HG02759 (cell line): ENCODE data around the gene CHCHD3.
"Not testable (repeated sequence)": the region's sequence is repeated elsewhere in the genome, so short reads cannot be mapped to it uniquely, and the experiment has no call there.

Experiments used
- ATAC-seq: cut with Tn5 transposase; IDR thresholded peaks from one replicate; pipeline ENCODE4 v1.9.1; 2021; ENCODE audit warnings: mild to moderate bottlenecking, moderate library complexity; ENCODE audit not compliant: unreplicated experiment

Gene CHCHD3

DNA sequence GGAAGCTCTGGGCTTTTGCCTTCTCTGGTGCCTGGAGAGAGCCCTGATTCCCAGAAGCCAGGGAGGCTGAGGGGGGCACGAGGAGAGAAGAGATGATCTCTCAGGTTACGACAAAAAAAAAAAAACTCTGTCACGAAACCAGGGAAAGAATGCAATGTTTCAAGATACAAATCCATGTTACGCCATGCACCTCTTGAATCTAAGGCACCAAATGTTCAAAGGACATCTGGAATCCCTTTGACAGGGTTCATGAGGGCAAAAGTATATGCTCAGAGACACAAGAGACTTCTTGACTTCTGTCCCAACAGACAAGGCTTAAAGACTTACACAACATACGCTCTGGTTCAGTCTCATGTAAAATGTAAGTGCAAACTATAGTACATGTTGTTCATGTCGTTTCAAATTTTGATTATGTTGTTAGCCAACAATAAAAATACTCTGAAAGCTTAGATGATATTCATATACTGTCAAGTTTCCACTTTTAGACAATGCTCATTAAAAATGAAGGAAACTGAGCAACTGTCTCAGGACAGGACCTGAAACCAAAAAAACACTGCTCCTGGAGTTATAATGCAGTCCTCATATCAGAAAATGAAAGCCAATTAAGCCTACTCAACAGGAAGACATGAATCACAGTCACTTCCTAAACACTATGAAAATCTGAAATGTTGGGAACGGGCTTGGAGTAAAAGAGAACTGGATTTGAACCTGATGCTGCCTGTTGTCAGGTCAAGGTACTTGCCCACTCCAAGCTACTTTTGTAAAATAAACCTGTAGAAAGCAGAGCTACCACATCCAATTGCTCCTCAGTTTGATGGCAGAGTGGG lies 72.3 kb downstream of the CHCHD3 start:
- ATAC-seq = no peak

DNA sequence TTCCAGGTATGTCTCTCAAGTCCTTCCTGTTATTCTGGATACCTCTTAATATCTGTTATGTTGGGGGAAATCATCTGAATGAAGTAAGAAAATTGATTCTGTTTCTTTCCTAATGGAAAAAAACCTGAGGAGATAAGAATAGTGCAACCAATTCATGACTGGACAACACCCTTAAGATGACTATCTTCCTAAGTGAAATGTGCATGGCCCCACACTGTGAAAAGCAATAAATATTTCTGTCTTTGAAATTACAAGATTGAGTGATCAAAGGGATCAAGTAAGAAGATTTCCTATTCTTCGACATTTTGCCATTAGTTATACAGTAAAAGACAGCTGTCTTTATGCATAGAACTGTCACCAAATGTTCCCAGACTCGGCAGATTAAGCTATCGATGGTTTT lies 73.9 kb downstream of the CHCHD3 start:
- ATAC-seq = no peak

DNA sequence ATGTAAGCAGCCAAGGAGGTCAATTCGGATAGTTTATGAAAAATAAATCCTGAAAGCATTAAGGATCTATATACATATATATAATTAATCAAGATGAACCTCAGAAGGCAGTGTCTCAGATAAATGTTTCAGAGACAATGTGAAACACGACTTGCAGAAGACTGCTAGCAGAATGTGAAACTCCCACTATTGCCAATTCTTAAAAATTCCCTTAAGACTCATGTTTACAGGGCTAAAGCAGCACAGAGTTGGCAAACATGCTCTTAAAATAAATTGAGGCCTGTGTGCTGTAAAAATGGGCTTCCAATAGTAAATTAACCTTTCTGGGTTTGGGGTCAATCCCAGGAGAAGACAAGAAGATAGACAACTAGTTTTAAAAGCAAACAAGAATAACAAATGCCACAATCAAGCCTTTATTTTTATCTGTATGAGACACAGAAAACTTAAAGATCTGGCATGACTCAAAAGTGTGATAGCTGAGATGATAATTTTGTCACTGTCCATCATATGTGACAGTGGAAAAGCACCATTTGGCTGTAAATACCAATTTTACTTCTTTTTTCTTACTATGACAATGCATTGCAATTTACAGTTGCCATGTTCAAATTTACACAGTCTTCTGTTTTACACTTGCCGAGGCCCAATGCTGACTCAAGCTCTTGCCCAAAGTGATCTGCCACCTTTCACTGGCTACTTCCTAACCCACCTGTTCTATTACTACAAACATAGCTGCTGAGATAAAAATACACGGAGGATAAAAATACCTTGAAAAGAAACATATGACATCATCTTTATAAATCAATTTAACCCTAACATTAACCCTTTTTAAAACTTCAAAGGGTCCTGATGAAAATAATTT lies 78.6 kb downstream of the CHCHD3 start:
- no peak for ATAC-seq

DNA sequence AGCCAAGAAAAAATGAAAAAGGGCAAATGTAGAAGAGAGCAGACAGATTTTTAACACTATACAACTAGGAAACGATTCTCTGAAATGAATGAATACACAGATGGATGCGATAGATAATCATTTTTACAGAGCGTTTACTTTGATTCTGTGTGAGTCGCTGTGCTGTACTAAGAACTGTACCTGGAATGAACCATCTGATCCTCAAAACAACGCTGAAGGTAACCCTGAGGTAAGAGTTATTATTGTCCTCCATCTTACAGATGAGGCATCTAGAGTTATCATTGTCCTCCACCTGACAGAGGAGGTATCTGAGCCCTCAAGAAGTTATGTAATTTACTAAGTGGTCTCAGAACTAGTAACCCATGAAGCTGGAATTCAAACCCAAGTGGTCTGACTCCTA lies 80.2 kb downstream of the CHCHD3 start:
- ATAC-seq = no peak

DNA sequence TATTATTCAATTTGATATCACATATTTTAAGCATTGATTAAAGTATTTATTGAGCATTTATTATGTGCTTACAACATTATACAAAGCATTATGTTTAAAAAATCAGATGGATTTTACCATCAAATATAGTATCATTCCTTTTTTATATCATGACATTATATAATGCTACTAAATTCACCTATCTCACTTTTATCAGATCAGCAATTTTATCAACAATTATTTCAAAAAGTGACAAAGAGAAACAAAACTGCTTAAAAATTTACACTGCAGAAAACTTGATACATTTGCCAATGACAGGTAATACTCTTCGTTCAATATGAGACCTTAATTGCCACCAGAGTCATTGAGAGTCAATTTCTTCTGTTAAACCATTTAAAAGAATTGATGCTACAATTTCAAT lies 82.0 kb downstream of the CHCHD3 start:
- ATAC-seq = no peak

DNA sequence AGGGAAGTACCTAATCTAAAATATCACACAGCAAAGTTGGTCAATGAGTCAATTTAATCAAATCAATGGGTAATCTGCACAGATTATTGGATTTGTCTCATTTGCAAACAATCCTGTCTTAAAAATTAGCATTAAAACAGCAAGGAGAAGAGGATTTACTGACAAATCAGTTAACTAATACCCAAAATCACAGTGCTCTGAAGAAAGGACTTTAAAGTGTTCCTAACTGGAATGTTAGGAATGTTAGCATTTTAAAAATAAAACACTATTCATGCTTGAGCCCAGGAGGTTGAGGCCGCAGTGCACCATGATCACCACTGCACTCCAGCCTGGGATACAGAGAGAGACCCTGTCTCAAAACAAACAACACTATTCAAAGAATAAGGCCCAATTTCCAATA lies 83.1 kb downstream of the CHCHD3 start:
- ATAC-seq = no peak

DNA sequence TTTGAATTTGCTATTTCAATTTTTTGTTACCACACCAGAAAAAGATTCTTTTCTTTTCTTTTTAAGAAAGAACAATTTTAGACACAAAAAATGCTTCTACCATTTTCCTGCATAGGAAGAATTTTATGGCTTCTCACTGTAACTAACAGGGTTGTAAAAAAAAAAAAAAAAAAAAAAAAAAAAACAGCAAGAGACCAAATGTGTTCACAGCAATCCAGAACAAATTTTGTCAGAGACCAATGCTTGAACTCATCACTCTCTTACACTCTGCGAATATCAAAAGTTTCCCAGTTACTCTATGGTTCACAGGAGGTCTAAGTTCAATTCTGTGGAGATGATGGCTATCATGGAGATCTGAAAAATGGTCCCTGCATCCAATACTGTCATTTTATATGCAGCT lies 84.4 kb downstream of the CHCHD3 start:
- ATAC-seq = no peak

DNA sequence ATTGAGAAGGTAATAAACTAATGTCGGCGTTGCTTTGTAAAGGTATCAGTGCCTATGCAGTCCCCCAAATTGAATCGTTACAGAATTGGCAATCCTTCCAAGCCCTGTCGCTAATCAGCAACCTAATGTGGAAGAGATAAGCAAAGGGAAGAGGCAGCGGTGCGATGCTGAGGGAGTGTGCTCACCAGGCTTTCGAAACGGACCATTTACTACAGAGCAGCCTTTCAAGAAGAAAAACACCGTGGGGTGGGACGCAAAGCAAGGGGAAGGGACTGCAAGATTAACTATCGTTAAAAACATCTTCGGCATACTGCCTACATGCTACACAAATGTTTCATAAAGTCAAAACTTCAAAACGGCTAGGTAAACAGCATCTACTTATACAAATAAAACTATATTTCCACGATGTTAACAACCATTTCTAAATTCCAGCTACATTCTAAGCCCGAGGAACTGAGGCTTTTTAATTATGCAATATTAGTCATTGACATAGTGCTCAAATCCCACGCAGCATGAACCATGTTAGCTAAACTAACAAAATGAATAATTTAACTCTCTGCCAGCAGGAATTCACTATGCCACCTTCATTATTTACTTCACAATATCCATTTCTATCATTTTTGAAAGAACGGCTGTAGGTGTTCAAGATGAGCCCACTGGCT lies 85.2 kb downstream of the CHCHD3 start:
- no peak for ATAC-seq

DNA sequence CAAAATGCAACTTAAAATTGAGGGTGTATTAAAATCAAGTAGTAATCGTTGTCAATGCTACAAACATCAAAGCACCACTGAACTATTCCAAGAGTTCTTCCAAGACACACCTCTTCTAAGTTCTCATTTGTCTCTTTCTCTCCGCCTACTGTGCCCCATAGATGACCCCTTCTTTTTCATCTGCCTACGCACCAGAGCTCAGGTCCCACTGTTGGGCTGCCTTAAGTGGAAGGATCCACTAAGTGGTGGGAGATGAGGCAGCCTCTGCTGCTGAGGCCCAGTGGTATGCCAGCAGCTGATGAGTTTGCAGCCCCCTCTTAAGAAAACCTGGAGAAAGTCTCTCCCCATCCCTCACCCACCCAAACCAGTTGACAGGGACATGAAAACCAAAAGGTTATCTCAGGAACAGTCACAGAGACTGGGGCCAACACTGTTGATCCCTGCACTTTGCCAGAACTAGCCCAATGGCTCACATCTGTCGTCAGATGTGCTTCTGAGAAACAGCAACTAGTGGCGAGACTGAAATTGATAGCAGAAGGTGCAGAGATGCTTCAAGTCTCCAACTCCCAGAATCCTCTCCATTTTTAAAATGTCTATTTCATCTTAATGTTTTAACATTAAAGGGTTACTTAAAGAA lies 88.4 kb downstream of the CHCHD3 start:
- no peak for ATAC-seq

DNA sequence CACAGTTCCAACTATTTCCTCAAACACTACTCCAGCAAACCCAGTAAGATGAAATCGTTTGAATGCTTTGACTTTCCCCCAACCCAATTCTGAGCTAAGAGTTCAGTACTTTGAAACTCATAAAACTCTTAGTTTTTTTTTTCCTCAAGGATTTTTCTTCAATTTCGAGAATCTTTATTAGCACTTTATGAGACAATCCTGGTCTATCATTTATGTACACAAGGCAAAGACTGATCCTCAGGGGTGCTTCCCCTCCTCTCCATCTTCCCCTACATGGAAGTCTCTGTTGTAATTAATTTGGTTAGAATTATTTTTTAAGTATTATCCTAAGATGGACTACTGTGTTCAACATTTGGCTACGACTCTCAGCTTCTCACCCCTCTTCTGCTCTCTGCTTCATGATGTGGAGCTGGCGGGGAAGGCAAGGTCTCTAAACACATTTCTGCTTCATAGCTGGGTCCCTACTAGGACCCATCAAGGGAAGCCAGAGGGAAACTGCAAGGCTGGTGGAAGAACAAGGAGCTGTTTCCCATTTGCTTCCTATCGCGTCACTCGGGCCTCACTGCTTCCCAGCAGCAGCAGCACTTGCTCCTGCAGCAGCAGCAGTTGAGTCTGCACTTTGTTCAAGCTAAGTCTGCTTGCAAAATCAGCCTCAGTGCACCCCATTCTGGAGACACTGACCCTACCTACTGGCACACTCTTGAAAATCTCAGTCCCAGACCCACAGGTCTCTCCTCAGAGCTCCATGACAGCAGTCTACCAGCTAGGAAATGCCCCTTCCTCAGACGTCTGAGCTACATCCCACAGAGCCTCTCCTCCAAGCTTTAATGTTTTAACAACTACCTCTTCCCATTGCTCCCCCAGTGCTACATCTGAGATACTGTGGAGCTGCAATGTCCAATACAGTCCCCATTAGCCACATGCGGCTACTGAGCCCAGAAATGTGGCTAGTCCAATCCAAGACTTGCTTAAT lies 90.0 kb downstream of the CHCHD3 start:
- no peak for ATAC-seq

DNA sequence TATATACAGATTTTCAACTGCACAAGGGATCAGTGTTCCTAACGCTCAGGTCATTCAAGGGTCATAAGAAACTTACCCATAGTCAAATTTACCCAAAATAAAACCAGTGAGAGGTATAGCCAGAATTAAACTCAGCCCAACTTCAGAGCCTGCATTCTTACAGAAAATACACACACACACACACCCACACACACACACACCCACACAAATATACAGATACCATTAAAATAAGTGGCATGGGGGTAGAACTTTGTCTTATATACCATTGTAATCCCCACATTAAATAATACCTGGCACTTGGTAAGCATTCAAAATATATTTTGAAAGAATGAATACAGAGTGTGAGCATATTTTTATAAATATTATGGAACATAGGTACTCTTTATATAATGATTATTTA lies 93.8 kb downstream of the CHCHD3 start:
- no peak for ATAC-seq

DNA sequence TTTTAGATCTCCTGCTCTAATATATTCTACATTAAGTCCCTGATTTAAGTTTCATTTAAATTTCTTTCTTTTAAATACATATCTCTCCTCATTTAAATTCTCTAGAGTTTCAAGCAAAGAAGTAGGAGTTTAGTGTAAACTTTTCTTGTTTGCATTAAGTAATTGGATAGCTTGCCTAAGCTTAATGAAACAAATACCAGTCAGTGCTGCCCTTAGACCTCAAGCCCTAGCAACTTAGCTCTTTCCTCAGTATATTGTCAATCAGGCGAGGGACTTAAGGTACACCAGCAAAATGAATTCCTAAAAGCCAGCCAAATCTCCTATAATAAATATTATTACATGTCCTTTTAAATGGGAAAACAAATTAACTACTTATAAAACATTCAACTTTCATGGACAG lies 101.5 kb downstream of the CHCHD3 start:
- ATAC-seq = no peak

DNA sequence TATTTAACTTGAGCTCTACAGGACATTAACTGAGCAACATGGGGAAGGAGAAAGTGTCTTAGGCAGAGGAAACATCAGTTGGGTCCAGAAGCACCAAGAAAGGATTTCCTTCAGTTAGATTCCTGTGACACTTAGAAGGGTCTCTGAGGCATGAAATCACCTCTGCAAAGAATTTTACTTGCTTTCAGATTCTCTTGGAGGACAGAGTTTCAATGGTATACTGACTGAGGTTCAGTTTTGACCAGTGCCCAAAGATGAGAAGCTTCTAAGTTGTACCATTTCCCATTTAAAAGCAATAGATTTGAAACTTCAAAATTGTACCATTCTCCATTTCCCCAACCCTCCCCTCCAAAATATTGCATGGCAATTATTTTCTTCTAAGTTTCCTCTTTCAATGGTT lies 102.4 kb downstream of the CHCHD3 start:
- no peak for ATAC-seq

DNA sequence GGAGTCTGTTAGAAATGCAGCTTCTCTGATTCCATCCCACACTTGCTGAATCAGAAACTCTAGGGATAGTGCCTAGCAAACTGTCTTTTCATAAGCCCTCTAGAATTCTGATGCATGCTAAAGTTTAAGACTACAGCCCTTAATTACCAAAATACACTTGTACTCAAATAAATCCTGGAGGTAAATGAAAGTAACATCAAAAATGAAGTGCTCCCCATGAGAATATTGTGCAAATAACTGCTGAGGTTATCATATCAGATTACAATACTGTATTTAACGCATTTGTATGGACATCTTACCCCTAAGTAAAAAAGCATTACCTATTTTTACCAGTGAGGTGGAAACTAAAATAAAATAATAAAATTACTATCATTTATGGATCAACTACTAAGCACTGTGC lies 104.7 kb downstream of the CHCHD3 start:
- no peak for ATAC-seq

DNA sequence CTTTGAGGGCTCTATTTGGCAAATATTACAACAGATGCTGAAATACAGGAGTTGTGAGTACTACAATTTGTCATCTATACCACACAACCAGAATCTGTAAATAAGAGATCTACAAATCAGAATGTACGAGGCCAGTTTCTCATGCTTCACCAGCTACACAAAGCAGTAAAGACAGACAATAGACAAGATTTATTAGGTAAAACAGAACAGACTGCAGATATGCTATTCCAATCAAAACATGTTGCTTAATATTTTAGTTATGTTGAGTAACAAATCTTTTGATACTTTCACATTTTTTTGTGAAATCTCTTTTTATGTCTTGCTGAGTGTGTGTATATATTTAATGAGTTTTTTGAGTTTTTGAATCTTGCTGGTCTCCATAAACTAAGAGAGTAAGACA lies 109.1 kb downstream of the CHCHD3 start:
- no peak for ATAC-seq

DNA sequence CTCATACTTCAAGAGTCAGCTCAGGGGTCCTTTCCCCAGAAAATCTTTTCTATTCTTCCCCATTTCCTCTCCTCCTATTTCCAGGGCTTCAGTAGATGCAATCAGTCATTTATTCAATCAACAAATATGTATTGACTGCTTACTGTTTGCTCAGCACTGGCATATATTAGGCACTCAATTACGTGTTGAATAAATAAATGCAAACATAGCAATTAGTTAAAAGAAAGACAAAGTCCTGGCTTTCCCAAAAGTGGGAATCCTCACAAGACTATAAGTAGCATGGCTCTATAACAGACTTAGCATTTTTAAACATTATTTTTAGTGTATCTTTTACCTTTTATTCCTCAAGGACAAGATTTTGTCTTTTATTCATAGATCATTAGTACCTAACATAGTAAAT lies 111.6 kb downstream of the CHCHD3 start:
- no peak for ATAC-seq

DNA sequence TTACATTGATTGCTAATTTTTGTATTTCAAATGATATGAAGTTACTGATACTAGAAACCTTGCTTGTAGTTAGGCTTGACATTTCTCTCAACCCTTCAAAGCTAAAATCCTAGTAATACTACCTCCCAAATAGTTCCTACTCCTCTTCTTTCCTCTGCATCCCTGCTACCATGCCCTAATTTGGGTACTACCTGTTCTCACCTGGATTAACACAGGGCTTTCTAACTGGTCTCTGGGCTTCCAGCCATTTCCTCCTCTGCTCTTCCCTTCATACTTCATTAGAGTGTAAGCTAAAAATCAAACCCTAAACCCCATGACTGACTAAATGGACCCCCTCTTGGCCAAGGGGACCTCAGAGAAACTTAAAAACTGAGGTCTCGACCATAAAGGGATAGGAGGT lies 112.4 kb downstream of the CHCHD3 start:
- ATAC-seq = no peak

DNA sequence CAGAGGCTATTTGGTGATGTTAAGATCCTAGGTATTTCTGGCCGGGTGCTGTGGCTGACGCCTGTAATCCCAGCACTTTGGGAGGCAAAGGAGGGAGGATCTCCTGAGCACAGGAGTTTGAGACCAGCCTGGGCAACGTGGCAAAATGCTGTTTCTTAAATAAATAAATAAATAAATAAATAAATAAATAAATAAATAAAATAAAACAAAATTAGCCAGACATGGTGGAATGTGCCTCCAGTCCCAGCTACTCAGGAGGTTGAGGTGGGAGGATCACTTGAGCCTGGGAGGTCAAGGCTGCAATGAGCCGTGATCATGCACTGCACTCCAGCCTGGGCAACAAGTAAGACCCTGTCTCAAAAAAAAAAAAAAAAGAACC lies 114.4 kb downstream of the CHCHD3 start:
- ATAC-seq = not testable (repeated sequence)

DNA sequence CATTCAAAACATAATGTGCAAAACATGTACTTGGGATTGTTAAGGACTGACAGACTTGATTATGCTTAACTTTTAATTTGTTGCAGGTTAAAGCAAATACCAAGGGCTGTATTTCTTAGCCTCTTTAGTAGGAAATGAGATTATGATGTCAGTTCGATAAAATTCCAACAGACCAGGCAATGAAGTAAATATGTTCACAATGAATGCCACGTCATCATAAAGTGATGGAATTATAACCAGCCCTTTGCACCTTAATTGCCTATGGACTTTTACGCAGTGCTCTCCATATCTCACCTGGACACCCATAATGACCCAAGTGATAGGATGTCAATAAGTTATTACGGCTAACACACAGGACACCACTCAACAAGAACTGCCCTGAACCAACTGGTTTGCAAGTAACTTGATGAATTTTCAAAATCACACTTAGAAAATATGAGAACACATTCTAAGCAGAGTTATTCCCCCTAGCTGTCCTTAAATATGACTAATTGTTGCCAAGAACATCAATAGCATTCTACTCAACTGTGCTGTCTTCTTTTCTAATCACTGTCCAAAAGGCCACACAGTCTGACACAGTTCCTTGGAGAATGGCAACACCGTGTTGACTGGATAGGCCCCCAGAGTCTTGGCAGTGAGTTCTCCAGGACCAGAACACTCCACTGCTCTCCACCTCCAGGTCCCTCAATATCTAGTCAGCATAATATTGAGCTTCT lies 115.0 kb downstream of the CHCHD3 start:
- no peak for ATAC-seq
